PC-3 (cell line): Measurements from ENCODE around the gene IFFO2.

Source experiments
- CTCF ChIP-seq: fragments of 300-600 bp; sonication (generic); conservative IDR thresholded peaks from 2 replicates; pipeline ENCODE4 v1.5.1; 2017; ENCODE audit warnings: antibody characterized with exemption, low read depth, mild to moderate bottlenecking, low read length
- EZH2 ChIP-seq: fragments of 300-600 bp; sonication (generic); IDR thresholded peaks from one replicate; pipeline ENCODE4 v1.6.1; 2017; ENCODE audit warnings: antibody characterized with exemption, mild to moderate bottlenecking, low read length; ENCODE audit not compliant: unreplicated experiment
- EZH2phosphoT487 ChIP-seq: fragments of 300-600 bp; sonication (generic); IDR thresholded peaks from 2 replicates; pipeline ENCODE4 v1.6.1; 2018; ENCODE audit warnings: mild to moderate bottlenecking, antibody characterized with exemption, low read length, borderline replicate concordance

DNA sequence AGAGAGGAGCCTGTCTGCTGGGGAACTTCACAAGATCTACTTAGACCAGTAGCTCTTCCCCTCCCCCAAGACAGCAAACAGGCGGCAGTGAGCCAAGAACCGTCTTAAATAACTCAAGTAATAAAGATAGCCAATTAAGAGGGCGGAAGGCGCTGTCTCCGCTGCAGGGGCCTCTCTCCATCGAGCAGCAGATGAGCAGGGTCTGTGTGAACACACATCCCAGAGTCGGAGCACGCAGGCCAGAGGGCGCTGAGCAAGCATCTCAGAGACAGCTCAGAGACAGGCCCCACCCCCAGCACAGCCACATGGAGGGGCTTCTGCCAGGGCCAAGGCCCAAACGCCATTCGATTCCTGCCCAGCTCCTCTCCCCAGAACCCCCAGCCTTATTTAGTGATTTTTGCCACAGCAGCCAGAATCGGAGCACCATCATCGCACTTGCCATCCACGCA is 11.1 kb downstream of the IFFO2 start:
- TF ChIP-seq EZH2phosphoT487 (no peak), CTCF (no peak), EZH2 (no peak)
